Parathyroid adenoma (tissue), 2 donors: Measurements from ENCODE around the gene ERGIC2.
A peak's percentile ranks its signal among the peaks of the same experiment; 100 is the strongest.

Source experiments
- H2AFZ ChIP-seq: fragments of 300-600 bp; sonication (generic); one replicate; pipeline ENCODE4 v1.7.0; 2017; ENCODE audit warnings: antibody characterized with exemption, mild to moderate bottlenecking
- H3K27ac ChIP-seq: fragments of 300-600 bp; sonication (generic); one replicate; pipeline ENCODE4 v1.7.0; 2017
- H3K27me3 ChIP-seq: fragments of 300-600 bp; sonication (generic); one replicate; pipeline ENCODE4 v1.7.0; 2017; ENCODE audit warnings: low read length; ENCODE audit not compliant: control insufficient read depth, insufficient read depth
- H3K36me3 ChIP-seq: fragments of 300-600 bp; sonication (generic); one replicate; pipeline ENCODE4 v1.7.0; 2017; ENCODE audit warnings: low read length; ENCODE audit not compliant: control insufficient read depth, insufficient read depth
- H3K4me1 ChIP-seq: fragments of 300-600 bp; sonication (generic); one replicate; pipeline ENCODE4 v1.7.0; 2017; ENCODE audit warnings: control low read depth
- H3K4me2 ChIP-seq: fragments of 300-600 bp; sonication (generic); one replicate; pipeline ENCODE4 v1.7.0; 2017; ENCODE audit warnings: low read length
- H3K4me3 ChIP-seq: fragments of 300-600 bp; sonication (generic); one replicate; pipeline ENCODE4 v1.7.0; 2017; ENCODE audit warnings: low read depth, low read length
- H3K79me2 ChIP-seq: fragments of 300-600 bp; sonication (generic); one replicate; pipeline ENCODE4 v1.7.0; 2017; ENCODE audit warnings: control low read depth
- H3K9ac ChIP-seq: fragments of 300-600 bp; sonication (generic); one replicate; pipeline ENCODE4 v1.7.0; 2017; ENCODE audit warnings: mild to moderate bottlenecking
- H3K9me3 ChIP-seq: fragments of 300-600 bp; sonication (generic); one replicate; pipeline ENCODE4 v1.7.0; 2017; ENCODE audit warnings: low read length; ENCODE audit not compliant: control insufficient read depth
- CTCF ChIP-seq: fragments of 300-600 bp; sonication (generic); IDR thresholded peaks from one replicate; pipeline ENCODE4 v1.7.0; 2017; ENCODE audit warnings: antibody characterized with exemption, mild to moderate bottlenecking
- donor health status: primary hyperparathyroidism.

Gene ERGIC2

DNA sequence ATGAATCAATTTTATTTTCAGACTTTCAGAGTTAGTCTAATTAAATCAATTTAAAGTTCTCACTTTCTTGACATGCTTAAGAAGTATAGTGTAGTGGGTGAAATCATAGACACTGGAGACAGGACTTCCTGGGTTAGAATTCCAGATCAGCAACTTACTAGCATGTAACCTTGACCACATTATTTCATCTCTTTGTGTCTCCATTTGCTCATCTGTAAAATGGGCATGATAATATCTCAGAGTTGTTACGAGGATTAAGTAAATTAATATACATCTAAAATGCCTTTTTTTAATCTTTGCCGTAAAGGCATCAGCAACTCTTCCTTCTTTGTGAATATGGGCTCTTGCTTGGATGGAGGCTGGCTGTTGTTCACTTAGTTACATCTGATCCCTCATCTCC, 1.3 kb upstream of the ERGIC2 start:
- H3K36me3 ChIP-seq = no peaks in the 10 kb centered on the region
- no peaks in the 10 kb centered on the region for H3K4me1 ChIP-seq
- H3K4me2 ChIP-seq = no peak overlapping the region
- no peak overlapping the region for H3K9ac ChIP-seq
- H3K27ac ChIP-seq = no peak overlapping the region
- H3K4me3 ChIP-seq = peak overlapping the region; percentile 96
- H3K27me3 ChIP-seq = no peaks in the 10 kb centered on the region
- no peak overlapping the region for H2AFZ ChIP-seq
- H3K79me2 ChIP-seq = peaks cover 4% of the 10 kb centered on the region
- H3K9me3 ChIP-seq = no peaks in the 10 kb centered on the region
- no peak for TF ChIP-seq CTCF

- Histone ChIP-seq H2AFZ (no peak overlapping the region), H3K9ac (no peak overlapping the region), H3K4me3 (no peak overlapping the region), H3K79me2 (peaks cover 4% of the 10 kb centered on the region), H3K4me1 (peaks cover 5% of the 10 kb centered on the region), H3K27me3 (no peaks in the 10 kb centered on the region), H3K27ac (no peak overlapping the region), H3K36me3 (no peaks in the 10 kb centered on the region), H3K9me3 (no peaks in the 10 kb centered on the region), H3K4me2 (no peak overlapping the region)
- no peak for TF ChIP-seq CTCF
Measured at GRCh38 chr12:29376118-29376517, 4.9 kb downstream of the ERGIC2 start.

- TF ChIP-seq CTCF = no peak
- Histone ChIP-seq H3K27ac (no peak overlapping the region), H3K4me1 (peaks cover 5% of the 10 kb centered on the region), H2AFZ (no peak overlapping the region), H3K4me2 (no peak overlapping the region), H3K79me2 (peaks cover 4% of the 10 kb centered on the region), H3K9ac (no peak overlapping the region), H3K36me3 (no peaks in the 10 kb centered on the region), H3K27me3 (no peaks in the 10 kb centered on the region), H3K9me3 (no peaks in the 10 kb centered on the region), H3K4me3 (no peak overlapping the region)
Measured at GRCh38 chr12:29374913-29375312, 6.1 kb downstream of the ERGIC2 start.

- no peak overlapping the region for H3K4me3 ChIP-seq
- no peak overlapping the region for H3K9ac ChIP-seq
- no peak overlapping the region for H2AFZ ChIP-seq
- no peak for TF ChIP-seq CTCF
- H3K4me2 ChIP-seq = no peak overlapping the region
- H3K79me2 ChIP-seq = no peaks in the 10 kb centered on the region
- H3K4me1 ChIP-seq = peaks cover 5% of the 10 kb centered on the region
- H3K27ac ChIP-seq = no peak overlapping the region
- H3K9me3 ChIP-seq = no peaks in the 10 kb centered on the region
- H3K27me3 ChIP-seq = no peaks in the 10 kb centered on the region
- no peaks in the 10 kb centered on the region for H3K36me3 ChIP-seq
Measured at GRCh38 chr12:29374012-29374411, 7.0 kb downstream of the ERGIC2 start.

DNA sequence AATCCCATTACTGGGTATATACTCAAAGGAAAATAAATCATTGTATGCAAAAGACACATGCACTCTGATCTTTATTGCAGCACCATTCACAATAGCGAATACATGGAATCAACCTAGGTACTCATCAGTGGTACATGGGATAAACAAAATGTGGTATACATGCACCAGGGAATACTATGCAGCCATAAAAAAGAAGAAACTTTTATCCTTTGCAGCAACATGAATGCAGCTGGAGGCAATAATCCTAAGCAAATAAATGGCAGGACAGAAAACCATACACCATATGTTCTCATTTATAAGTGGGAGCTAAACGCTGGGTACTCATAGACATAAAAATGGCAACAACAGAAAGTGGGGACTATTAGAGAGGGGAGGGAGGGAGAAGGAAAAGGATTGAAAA, 15.9 kb downstream of the ERGIC2 start:
- no peak overlapping the region for H2AFZ ChIP-seq
- H3K27ac ChIP-seq = no peak overlapping the region
- H3K9me3 ChIP-seq = no peaks in the 10 kb centered on the region
- no peaks in the 10 kb centered on the region for H3K4me1 ChIP-seq
- H3K9ac ChIP-seq = no peak overlapping the region
- no peak for TF ChIP-seq CTCF
- H3K4me2 ChIP-seq = no peak overlapping the region
- no peaks in the 10 kb centered on the region for H3K27me3 ChIP-seq
- H3K79me2 ChIP-seq = peaks cover 8% of the 10 kb centered on the region
- H3K36me3 ChIP-seq = no peaks in the 10 kb centered on the region
- no peak overlapping the region for H3K4me3 ChIP-seq
